Measurements from ENCODE around the gene HMCN2.

GRCh38 chr9:130383979-130384676 is 118.6 kb downstream of the HMCN2 start:
- TF ChIP-seq CTCF (IDR thresholded peaks at IDR 0.05) (no peak), POLR2A (IDR thresholded peaks at IDR 0.05) (no peak), EP300 (IDR thresholded peaks at IDR 0.05) (no peak)

All from ovary (tissue), 3 donors.